Left lobe of liver (tissue), 2 donors: ENCODE measurements around the gene XRCC4. TPM values are rescaled to one million over a fixed set of nuclear protein-coding genes. Genes with fewer than 3 reads are reported as not detected.

Experiments used
- ATAC-seq: fragments of 200-7000 bp; cut with Tn5 transposase; one replicate; pipeline ENCODE4 v1.9.1; 2020; ENCODE audit warnings: mild to moderate bottlenecking, moderate library complexity
- DNase-seq: peaks from one replicate; pipeline ENCODE4 v3.0.0-alpha.2; 2020; ENCODE audit warnings: low spot score
- total RNA-seq: library from RNA; stranded (reverse); gene quantifications from one replicate; pipeline ENCODE4 v1.2.1, GENCODE V29; 2021
- donor health status: DM: no; HTN: no; CAD: no; lungs with moderate emphysema.
- donor health status: DM: no; HTN: yes; CAD: no.

The XRCC4 gene
- total RNA-seq, 1 donor from 2014 or later: 1.8 TPM

DNA sequence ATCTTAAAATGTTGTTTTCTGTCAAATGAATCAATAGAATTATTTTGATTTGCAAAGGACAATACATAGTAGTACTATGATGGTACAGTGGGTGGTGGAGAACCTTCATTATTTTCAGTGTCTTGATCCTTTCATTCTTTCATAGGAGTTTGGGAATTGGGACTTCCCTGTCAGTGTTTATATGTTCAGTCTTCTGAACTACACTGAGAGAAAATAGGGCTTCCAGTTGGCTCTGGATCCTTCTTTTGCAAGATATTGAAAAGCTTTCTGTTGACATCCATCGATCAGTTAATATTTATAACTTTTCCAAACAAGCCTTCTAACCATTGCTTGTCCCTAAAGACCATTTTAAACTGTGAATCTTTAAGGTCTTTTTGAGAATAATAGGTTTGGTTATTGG is 94.7 kb downstream of the XRCC4 start:
- ATAC-seq: peak; percentile 31
- DNase-seq: no peak

DNA sequence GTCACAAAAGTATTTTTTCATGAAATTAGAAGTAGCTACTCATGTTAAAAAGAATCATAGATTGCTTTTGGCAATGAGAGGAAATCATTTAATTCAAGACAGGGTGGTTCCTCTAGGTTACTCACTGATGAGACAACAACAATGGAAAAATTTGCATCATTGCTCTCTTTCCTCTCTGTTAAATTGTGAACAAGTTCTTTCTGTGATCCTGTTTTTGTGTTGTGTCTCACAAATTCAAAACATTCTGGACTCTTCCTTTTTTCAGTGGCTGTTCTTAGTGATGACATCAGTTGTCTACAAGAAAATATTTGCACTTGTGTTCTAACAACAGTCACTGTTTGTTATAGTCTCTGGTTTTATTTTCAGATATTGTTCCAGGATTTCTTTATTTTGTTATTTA is 95.3 kb downstream of the XRCC4 start:
- DNase-seq: no peak
- no peak for ATAC-seq

DNA sequence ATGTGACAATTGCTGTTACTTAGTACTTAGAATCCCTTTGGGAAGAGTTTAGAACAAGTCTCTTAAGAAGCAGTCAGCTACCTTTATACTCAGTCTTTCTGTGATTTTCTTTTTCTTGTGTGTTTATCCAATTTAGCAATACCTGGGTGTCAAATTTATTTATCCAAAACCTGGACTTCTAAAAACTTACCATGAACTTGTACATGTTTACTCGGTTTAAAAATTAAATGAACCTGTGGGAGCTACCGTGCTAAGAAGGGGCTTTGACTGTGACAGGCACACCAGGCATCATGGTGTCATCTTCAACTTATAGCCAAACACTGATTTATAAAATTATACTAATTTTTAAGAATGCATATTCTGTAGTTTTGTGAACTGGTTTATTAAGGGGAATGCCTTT is 96.5 kb downstream of the XRCC4 start:
- peak; percentile 53 for ATAC-seq

DNA sequence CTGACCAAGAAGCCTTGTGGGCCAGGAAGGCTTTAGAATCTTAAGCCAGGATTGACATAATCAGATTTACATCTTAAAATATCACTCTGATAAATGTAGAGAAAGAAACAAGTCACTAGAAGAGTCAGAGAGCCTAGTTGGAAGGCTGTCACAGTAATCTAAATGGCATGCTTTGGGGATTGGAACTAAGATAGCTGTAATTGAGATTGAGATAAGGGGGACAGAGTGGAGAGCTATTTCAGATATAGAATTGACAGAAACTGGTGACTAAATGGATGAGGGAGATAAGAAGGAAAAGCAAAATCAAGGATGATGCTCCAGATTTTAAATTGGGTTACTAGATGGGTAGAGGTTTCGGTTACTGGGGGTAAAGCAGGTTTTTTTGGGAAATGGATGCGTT is 100.5 kb downstream of the XRCC4 start:
- ATAC-seq (no peak), DNase-seq (no peak)

More for the DNA sequence above, 96.5 kb downstream of the XRCC4 start:
- no peak for DNase-seq

DNA sequence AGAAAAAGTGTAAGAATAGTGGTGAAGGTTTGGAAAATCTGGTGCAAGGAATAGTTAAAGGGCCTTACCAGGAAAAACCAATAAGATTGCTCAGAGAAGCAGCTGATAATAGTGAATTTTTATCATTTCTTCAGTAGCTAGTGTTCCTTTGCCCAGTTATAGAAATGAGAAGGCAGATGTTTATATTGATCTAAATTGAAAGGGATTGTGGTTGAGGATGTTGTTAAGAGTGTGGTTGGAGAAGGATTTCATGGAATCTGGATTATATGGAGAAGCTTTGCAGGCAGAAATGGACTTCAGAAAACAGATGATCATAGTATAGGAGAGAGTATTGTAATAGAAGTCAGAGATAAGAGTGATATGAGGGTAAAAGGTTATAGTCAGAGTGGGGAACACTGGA is 102.6 kb downstream of the XRCC4 start:
- ATAC-seq (no peak), DNase-seq (no peak)

DNA sequence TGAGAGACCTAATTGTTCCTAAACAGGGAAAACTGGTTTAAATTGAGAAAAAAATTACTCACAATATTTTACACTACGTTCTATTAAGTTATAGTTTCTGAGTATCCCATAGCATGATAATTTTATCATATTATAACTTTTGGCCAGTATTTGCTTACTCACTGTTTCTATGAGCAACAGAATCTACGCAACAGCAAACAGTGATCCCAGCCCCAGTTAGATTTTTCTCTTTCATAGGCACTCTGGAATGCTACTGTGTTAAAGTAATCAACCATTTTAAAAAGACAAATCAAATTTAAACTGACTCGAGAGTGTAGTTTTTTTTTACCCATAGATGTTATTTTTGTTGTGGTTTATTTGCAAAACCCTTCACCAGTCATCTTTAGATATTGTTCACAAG is 107.2 kb downstream of the XRCC4 start:
- DNase-seq (no peak), ATAC-seq (no peak)

DNA sequence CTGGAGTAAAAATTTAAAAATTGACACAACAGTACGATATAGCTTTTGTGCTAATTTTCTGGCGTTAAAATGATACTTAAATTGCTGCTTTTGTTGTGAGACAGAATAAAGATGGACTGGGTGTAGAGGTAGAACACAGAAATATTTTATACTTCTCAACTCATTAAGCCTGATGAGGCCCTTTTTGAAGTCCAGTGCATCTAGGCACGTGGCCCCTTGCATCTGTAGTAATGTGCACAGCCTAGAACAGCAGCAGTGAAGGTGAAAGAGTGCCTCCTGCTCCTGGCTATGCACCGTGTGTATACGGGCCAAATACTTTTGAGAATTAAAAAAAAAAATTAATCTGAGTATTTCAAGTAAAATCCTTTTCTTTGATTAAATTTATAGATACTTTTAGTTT is 115.6 kb downstream of the XRCC4 start:
- no peak for DNase-seq
- no peak for ATAC-seq

DNA sequence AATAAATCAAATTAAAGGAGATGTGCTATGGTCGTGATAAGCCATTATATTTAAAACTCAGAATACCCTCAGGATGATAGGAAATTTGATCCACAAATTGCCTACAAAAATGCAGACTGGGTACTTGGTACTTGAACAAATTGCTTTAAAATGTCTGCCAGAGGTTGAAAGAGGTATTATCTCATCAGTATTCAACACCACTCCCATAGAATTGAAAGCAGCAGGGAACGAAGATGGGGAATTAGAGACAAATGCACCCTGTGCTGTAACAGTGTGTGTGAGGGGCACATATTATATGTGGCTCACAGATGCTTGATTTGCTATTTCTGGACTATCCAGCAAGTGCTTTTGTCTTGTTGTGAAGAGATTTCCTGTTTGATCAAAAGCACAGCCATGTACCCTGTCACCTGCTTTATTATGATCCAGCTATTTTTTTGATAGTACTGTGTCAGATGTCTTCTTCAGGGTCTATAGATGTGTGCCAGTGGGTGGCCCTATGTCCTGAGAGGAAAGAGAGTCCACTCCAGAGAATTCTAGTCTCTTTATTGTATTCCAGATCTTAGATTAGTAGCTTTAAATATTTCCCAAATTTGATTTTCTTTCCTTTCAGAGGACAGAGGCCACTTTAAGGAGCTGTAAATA is 120.1 kb downstream of the XRCC4 start:
- DNase-seq: no peak
- no peak for ATAC-seq

DNA sequence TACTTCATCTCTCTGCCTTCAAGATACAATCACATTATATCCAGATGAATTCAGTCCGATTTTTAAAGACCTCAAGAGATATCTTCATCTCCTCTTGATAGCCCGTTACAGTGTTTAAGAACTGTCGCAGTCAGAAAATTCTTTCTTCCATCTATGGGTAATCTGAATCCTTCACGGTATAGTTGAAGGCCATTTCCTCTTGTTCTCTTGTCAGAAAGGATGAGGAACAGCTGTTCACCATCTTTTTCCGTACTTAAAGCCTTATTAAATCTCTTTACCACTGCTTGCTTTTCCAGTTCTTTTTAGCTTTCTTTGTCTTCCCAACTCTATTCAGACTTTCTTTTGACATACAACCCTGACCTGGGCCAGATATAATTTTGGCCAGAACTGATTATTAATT is 121.8 kb downstream of the XRCC4 start:
- ATAC-seq: no peak
- DNase-seq: no peak

DNA sequence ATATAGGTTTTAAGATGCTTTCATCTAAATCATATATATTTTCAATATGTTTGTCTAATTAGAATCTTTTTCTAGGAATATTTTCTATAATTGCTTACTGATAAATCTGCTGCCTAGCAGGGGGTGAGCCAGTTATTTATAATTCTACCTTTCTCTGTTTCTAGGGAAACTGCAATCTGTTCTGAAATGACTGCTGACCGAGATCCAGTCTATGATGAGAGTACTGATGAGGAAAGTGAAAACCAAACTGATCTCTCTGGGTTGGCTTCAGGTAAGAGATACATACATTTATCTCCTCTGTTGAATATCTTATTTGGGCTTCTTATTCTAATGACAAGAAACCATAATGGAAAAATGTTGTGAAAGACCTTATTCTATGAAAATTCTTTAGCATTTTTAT is 127.3 kb downstream of the XRCC4 start:
- DNase-seq (no peak), ATAC-seq (no peak)

DNA sequence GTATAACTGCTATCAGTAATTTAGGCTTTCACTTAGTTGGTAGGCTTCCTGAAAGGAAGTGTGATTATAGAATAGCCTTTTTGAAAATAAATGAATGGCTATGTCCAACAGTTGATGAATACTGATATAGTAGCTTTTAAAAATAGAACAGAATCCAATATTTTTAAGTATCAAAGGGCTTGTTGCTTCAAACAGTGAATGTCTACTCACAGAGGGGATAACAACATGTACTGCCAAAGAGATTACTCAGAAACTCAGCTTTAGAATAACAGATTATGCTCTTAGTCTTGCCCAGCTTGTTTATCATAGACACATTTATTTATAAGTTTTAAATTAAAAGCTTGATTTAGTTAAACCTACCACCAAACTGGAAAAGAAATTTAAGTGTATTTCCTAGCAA is 132.6 kb downstream of the XRCC4 start:
- ATAC-seq (no peak), DNase-seq (no peak)

DNA sequence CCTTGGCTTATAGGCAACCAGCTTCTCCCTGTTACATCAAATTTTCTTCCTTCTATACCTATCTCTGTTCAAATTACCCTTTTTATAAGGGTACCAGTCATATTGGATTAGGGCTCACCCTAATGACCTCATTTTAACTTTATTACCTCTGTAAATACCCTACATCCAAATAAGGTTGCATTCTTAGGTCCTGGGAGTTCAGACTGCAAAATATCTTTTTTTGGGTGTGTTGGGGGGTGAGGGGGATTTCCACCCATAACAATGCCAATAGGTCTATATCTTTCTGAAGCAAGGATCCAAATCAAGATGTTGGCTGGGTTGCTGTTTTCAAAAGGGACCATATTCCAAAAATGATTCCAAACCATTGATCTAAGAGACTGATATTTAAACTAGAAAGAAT is 141.7 kb downstream of the XRCC4 start:
- ATAC-seq: no peak
- DNase-seq: no peak

DNA sequence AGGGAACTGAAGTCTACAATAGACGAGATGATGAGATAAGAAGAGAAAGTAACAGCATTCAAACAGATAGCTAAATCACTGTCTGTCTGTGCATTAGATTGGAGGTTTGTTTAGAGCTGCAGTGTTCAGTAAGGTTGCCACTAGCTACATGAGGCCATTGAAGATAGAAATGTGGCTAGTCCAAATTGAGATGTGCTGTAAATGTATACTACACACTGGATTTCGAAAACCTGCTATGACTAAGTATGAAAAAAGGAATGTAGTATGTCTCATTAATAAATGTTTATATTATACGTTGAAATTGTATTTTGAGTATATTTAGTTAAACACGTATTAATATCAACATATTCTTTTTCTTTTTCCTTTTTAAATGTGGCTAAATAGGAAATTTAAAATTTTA is 142.1 kb downstream of the XRCC4 start:
- ATAC-seq (no peak), DNase-seq (no peak)

DNA sequence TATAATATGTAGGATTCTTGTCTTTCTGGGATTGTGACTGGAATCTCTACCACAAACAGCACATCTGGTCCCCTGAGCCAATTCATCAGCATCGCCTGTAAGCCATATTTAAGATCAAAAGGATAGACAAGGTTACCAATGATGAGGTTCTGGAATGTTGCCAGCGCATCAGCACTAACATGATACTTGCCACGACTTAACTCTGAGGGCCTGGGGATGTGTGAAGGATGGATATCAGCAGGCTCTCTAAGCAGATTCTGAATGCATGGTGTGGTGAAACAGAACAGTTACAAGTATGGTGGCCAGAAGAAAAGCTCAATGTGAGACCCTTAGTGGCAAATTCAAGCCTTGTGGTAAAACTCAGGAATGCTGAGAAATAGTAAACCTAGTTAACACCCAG is 143.0 kb downstream of the XRCC4 start:
- no peak for ATAC-seq

DNA sequence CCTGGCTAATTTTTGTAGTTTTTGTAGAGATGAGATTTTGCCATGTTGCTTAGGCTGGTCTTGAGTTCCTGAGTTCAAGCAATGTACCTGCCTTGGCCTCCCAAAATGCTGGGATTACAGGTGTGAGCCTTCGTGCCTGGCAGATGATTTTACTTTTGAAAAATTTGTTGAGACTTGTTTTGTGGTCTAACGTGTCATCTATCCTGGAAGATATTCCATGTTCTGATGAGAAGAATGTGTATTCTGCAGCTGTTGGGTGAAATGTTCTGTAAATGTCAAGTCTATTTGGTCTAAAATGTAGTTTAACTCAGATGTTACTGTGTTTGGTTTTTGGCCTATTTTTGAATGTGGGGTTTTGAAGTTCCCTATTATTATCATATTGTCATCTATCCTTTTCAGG is 145.6 kb downstream of the XRCC4 start:
- ATAC-seq (no peak), DNase-seq (no peak)

More for the DNA sequence above, 143.0 kb downstream of the XRCC4 start:
- DNase-seq: no peak

DNA sequence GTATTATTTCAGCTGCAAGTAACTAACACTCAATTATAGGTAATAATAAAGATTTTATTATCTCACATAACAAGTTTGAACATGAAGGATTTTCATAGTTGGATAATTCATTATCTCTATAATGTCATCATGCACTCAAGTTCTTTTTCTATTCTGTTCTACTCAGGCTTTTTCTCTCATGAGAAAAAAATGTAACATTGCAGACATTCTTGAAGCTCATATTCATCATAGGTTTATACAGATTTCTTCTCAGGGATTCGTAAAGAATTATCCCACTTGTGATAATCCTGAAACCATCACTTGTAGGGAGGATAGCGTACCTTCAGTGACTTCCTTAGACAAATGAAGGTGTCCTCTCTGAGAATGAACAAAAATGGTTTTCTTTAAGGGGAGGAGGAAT is 150.3 kb downstream of the XRCC4 start:
- DNase-seq: no peak
- ATAC-seq: no peak

DNA sequence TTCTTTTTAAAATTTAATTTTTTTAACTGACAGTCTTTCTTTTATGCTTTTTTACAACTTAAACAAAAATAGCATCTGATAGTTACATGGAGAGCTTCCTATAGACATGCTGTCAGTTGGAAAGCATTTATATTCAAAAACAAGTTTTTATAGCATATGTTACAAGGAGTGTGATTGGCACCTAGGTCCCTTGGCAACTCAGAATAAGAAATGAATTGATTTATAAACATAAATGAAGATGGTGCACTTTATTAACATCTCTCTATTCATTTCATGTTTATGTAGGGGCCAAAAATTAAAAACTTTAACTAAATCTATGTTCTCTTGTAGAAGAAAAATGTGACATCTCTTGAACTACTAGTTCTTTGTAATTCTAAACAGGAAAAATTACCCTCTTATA is 153.2 kb downstream of the XRCC4 start:
- no peak for ATAC-seq

DNA sequence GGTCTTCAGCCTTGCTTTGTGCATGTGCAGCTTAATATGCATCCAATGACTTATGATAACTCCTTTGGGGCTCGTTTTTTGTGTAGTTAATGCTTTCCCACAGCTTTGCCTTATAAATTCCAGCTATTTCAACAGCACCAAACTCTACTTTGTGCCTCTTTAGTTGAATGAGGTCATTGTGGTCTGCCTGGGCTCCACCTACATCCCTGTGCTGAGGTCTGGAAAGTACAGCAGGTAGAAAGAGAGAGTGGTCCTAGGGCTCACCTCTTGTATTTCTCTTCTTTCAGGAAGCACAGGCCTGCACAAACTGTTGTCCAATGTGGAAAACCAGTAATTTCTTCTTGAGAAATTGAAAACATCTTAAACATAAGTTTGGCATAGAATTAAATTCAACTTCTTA is 167.2 kb downstream of the XRCC4 start:
- DNase-seq (no peak), ATAC-seq (no peak)

More for the DNA sequence above, 153.2 kb downstream of the XRCC4 start:
- DNase-seq: no peak

DNA sequence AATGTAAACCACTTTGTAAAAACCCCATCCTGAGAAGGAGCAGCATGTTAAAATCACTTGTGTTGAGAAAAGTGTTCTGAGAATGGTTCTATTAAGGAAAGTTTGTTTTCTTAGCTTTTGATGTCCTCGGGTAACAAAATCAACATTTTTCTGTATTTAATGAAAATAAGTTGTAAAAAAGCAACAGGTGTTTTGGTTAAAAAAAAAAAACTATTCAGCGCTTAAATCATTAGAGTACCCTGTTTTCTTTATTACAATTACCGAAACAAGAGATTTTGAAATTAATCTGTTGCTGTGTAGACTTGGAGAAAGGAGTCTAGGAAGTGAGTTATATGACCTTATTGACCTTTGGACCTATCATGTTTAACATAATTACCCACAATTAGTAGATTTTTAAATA is 167.7 kb downstream of the XRCC4 start:
- DNase-seq (no peak), ATAC-seq (no peak)

DNA sequence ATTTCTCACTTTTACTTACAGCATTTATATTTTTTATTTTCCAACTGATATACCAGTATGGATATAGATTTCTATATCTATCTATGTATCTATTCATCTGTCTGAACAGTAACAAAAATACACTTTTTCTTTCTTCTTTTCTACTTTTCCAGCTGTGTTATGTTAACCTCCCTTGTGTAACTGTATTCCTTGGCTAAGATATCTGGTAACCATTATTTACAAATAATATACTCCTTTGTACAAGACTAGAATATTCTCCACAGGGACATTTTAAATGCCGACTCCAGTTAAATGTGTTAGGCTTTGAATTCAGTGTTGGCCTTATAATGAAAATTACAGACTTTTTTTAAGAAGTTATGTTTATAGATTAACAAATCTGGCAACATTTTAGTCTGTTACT is 168.7 kb downstream of the XRCC4 start:
- ATAC-seq (no peak), DNase-seq (no peak)

DNA sequence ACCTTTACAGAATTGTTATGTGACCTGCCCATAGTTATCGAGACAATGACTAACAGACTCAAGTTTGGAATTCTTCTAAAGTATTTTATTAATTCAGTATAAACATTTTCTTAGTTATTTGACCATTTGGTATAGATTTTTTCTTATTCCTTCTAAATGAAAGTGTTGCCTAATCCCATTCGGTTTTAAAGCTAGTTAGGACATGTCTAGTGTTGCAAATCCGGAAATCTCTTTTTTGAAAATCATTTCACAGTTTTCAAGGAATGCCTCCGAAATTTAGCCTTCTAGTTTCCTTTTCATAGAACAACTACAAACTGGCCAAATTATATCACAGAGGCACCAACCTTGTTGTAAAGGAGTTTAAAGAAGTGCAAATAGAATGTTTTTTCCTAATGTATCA is 171.8 kb downstream of the XRCC4 start:
- DNase-seq: no peak
- ATAC-seq: no peak

DNA sequence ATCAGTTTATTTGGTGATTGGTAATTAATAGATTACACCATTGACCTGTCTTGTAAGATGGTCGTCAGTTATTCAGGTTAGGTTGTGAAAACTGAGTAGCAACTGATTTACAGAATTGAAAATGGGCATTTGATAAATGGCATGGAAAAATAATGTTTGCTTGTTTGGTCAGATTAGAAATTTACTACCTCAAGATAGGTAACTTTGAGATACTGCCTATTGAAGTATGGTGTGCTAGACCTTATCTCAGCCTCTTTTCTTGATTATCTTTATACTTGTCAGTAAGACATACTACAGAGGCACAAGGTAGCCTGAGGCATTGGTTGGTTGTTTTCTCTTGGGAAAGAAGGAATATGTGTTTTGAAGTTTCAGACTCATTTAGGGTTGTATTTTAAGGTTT is 174.5 kb downstream of the XRCC4 start:
- DNase-seq (no peak), ATAC-seq (no peak)

DNA sequence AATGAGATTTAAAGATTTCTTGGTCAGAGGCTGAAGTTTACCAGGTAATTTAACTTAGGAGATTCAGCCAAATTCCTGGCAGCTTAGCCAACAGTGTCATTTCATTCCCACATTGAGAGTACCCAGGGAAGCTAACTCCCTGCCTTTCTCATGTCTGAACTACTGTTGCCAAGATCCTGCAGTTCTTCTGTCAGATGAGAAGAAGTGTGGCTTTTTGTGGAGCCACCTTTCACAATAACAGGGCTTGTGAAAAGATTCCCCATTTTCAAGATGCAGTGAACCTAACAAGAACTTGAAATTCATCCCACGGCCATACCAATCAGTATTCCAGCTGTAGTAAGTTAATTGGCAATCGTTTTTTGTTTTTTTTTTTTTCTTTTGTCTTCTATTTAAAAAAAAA is 176.4 kb downstream of the XRCC4 start:
- DNase-seq (no peak), ATAC-seq (no peak)

DNA sequence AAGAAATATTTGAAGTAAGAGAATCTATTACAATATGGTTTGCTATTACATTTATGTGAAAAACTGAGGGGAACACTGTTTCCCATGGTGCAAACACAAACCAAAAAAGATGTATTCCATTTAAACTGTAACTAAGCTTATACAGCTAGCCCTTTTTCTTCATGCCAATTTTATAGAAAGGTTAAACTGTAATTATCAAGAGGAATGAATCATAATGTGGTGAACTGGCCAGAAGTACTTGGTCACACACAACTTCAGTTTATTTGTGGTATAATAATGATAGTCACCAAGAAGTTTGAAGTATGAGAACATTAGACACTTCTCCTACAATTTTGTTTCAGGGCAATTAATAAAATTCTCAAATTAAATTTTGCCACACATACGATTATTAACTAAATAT is 177.9 kb downstream of the XRCC4 start:
- ATAC-seq (no peak), DNase-seq (no peak)
